ENCODE measurements around the gene GNG11. TPM values are rescaled to one million over a fixed set of nuclear protein-coding genes. Genes with fewer than 3 reads are reported as not detected.

GNG11 gene
- total and polyA plus RNA-seq, 10 of the 15 experiments (the other 5 are each of a cell fraction or from before 2014, with no cell fraction given) = 0.15 to 2.4 (median 0.84) TPM

DNA sequence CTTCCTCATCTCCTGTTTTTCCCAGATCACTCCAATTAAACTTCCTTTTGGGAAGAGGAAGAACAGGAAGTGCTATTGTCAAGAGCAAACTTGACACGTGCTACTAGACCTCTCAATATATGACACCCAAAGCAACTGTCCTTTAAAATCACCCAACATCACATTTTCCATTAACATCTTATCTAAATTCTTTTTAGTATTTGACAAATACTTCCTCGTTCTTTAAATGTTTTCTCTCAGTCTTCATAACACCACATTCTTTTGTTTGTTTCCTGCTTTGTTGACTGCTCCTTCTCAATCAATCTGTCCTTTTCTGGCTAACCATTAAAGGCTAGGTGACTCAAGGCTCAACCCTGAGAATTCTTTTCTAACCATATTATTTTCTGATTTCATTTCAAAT lies 23.9 kb upstream of the GNG11 start:
- Histone ChIP-seq H2AFZ (ENCODE audit: control insufficient read depth, low read depth, low read length) (no peak overlapping the region), H3K9me3 (replicated peaks; ENCODE audit: control insufficient read depth, insufficient read depth, low read length) (no peaks in the 10 kb centered on the region), H3K27ac (ENCODE audit: control insufficient read depth, insufficient read depth) (no peak overlapping the region), H4K20me1 (ENCODE audit: control insufficient read depth, insufficient read depth) (no peaks in the 10 kb centered on the region), H3K4me3 (no peak overlapping the region), H3K79me2 (ENCODE audit: control insufficient read depth, insufficient read depth, low read length) (no peaks in the 10 kb centered on the region), H3K36me3 (ENCODE audit: control insufficient read depth in 2 of 2, insufficient read depth in 2 of 2, low read length in 1 of 2) (no peaks in the 10 kb centered on the region), H3K27me3 (replicated peaks in 1 of 2; ENCODE audit: control insufficient read depth in 2 of 2, insufficient read depth in 2 of 2, low read length in 1 of 2) (no peaks in the 10 kb centered on the region; a peak in 2 of 4 replicates), H3K4me1 (ENCODE audit: control insufficient read depth, insufficient read depth, low read length) (no peaks in the 10 kb centered on the region), H3K9ac (ENCODE audit: control insufficient read depth, insufficient read depth, low read length) (no peak overlapping the region), H3K4me2 (ENCODE audit: control insufficient read depth, insufficient read depth) (no peak overlapping the region)
- no TSS peak for BruUV-seq (replicated peaks)
- FAIRE-seq (no peak), DNase-seq (ENCODE audit: low read depth, low spot score) (no peak), ATAC-seq (no peak)
- ChIA-PET POLR2A (no interaction called here), CTCF (interaction anchor here (1.3 to 7.1 kb wide), 4 partner anchors 9 to 190 kb away, joined by 4 to 172 read pairs (median 6); no protein-coding TSS in a partner anchor), RAD21 (ENCODE audit: unreplicated experiment) (interaction anchor here (1.5 kb wide), 1 partner anchor 158 kb away, joined by 3 read pairs; no protein-coding TSS in a partner anchor), SMC1A (ENCODE audit: uncharacterized antibody, unreplicated experiment) (interaction anchor here (4.4 kb wide), 1 partner anchor 12 kb away, joined by 19 read pairs; no protein-coding TSS in a partner anchor)
- TF ChIP-seq SREBF2 (IDR thresholded peaks at IDR 0.05; ENCODE audit: low read length) (no peak), CHD4 (IDR thresholded peaks at IDR 0.05) (no peak), PAX5 (IDR thresholded peaks at IDR 0.05; ENCODE audit: borderline replicate concordance, low read depth, low read length) (no peak)
- TF ChIP-seq, protein P1, sequence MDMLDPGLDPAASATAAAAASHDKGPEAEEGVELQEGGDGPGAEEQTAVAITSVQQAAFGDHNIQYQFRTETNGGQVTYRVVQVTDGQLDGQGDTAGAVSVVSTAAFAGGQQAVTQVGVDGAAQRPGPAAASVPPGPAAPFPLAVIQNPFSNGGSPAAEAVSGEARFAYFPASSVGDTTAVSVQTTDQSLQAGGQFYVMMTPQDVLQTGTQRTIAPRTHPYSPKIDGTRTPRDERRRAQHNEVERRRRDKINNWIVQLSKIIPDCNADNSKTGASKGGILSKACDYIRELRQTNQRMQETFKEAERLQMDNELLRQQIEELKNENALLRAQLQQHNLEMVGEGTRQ (IDR thresholded peaks at IDR 0.05; ENCODE audit: borderline replicate concordance, low read depth, low read length) = no peak
- WGBS (ENCODE audit: insufficient coverage, insufficient replicate concordance, low lambda C conversion rate, missing lambda C conversion rate) = 39% methylated on average over 2 of the region's 2 CpGs
- intact Hi-C loops (cut with micrococcal nuclease; ENCODE audit: unreplicated experiment) = no loop called here
- in situ Hi-C loops (cut with MboI) = no loop called here

DNA sequence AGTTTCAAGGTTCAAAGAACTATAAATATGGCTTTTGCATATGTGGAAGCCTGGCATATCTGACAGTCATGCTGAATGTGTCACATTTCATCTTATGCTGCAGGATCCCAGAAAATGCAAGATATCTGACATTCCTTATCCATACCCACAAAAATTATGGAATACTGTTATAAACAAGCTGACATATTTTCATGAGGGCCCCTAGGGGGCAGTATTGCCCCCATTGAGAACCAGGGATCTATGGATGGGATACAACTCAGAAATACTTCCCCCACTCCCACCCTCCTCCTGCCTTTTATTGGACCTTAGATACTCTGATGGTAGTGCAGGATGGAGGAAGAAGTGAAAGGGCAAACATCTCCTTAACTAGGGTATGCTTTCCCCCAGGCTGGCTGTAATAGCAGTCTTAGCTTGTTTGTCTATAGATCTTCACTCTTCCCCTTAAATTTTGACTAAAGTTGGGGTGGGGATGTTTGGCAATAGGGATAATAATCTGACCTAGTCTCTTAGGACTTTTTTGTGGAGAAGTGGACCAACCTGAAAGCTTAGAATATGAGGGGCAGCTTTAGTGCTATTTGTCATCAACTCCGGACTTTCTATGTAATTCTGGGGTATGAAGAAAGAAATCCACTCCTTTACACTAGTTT lies 18.6 kb upstream of the GNG11 start:
- BruUV-seq (replicated peaks) = no TSS peak
- ChIA-PET SMC1A (ENCODE audit: uncharacterized antibody, unreplicated experiment) (interaction anchor here (0.8 to 6.4 kb wide), 18 partner anchors 54 to 533 kb away, joined by 3 to 113 read pairs (median 4); partner anchors contain the start of gene COL1A2), RAD21 (ENCODE audit: unreplicated experiment) (interaction anchor here (0.5 to 3.8 kb wide), 16 partner anchors 10 to 492 kb away, joined by 3 to 65 read pairs (median 3); partner anchors contain the start of gene COL1A2), POLR2A (no interaction called here), CTCF (interaction anchor here (0.7 to 7.1 kb wide), 40 partner anchors 9 to 1202 kb away, joined by 3 to 172 read pairs (median 5); partner anchors contain the start of genes COL1A2, GNG11 and TFPI2)
- Histone ChIP-seq H3K4me3 (no peak overlapping the region), H3K27ac (ENCODE audit: control insufficient read depth, insufficient read depth) (no peak overlapping the region), H3K4me1 (ENCODE audit: control insufficient read depth, insufficient read depth, low read length) (no peaks in the 10 kb centered on the region), H3K4me2 (ENCODE audit: control insufficient read depth, insufficient read depth) (no peak overlapping the region), H3K36me3 (ENCODE audit: control insufficient read depth in 2 of 2, insufficient read depth in 2 of 2, low read length in 1 of 2) (no peaks in the 10 kb centered on the region), H3K27me3 (replicated peaks in 1 of 2; ENCODE audit: control insufficient read depth in 2 of 2, insufficient read depth in 2 of 2, low read length in 1 of 2) (no peaks in the 10 kb centered on the region), H3K79me2 (ENCODE audit: control insufficient read depth, insufficient read depth, low read length) (no peaks in the 10 kb centered on the region), H4K20me1 (ENCODE audit: control insufficient read depth, insufficient read depth) (no peaks in the 10 kb centered on the region), H3K9me3 (replicated peaks; ENCODE audit: control insufficient read depth, insufficient read depth, low read length) (no peaks in the 10 kb centered on the region), H2AFZ (ENCODE audit: control insufficient read depth, low read depth, low read length) (no peak overlapping the region), H3K9ac (ENCODE audit: control insufficient read depth, insufficient read depth, low read length) (no peak overlapping the region)
- DNase-seq (ENCODE audit: low read depth, low spot score) = no peak
- intact Hi-C loops (cut with micrococcal nuclease; ENCODE audit: unreplicated experiment) = loop anchor here (1.0 to 5.0 kb wide), 4 partner anchors 184 to 492 kb away; partner anchors contain the start of gene COL1A2
- in situ Hi-C loops (cut with MboI) = loop anchor here (5.0 kb wide), 1 partner anchor 184 kb away; no protein-coding TSS in a partner anchor
- 88% methylated on average over 1 of the region's 1 CpG for WGBS (ENCODE audit: insufficient coverage, insufficient replicate concordance, low lambda C conversion rate, missing lambda C conversion rate)
- FAIRE-seq = no peak
- ATAC-seq = peak; percentile 56
- TF ChIP-seq, protein P2, sequence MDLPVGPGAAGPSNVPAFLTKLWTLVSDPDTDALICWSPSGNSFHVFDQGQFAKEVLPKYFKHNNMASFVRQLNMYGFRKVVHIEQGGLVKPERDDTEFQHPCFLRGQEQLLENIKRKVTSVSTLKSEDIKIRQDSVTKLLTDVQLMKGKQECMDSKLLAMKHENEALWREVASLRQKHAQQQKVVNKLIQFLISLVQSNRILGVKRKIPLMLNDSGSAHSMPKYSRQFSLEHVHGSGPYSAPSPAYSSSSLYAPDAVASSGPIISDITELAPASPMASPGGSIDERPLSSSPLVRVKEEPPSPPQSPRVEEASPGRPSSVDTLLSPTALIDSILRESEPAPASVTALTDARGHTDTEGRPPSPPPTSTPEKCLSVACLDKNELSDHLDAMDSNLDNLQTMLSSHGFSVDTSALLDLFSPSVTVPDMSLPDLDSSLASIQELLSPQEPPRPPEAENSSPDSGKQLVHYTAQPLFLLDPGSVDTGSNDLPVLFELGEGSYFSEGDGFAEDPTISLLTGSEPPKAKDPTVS (IDR thresholded peaks at IDR 0.05; ENCODE audit: low read depth, low read length) = no peak
- TF ChIP-seq RAD21 (IDR thresholded peaks at IDR 0.05; ENCODE audit: insufficient read depth, low read depth, low read length) = peak; percentile 86
- TF ChIP-seq SMC3 (IDR thresholded peaks at IDR 0.05; ENCODE audit: borderline replicate concordance, low read length) = peak; percentile 80; the same call in 1 of the 2 replicates
- no peak for TF ChIP-seq RAD51 (IDR thresholded peaks at IDR 0.05)
- no peak for TF ChIP-seq STAT1 (conservative IDR thresholded peaks at IDR 0.05)
- peak; percentile 25 to 61; a peak in 3 of 4 replicates for TF ChIP-seq IKZF2 (IDR thresholded peaks at IDR 0.05)
- TF ChIP-seq, protein P3, sequence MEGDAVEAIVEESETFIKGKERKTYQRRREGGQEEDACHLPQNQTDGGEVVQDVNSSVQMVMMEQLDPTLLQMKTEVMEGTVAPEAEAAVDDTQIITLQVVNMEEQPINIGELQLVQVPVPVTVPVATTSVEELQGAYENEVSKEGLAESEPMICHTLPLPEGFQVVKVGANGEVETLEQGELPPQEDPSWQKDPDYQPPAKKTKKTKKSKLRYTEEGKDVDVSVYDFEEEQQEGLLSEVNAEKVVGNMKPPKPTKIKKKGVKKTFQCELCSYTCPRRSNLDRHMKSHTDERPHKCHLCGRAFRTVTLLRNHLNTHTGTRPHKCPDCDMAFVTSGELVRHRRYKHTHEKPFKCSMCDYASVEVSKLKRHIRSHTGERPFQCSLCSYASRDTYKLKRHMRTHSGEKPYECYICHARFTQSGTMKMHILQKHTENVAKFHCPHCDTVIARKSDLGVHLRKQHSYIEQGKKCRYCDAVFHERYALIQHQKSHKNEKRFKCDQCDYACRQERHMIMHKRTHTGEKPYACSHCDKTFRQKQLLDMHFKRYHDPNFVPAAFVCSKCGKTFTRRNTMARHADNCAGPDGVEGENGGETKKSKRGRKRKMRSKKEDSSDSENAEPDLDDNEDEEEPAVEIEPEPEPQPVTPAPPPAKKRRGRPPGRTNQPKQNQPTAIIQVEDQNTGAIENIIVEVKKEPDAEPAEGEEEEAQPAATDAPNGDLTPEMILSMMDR (IDR thresholded peaks at IDR 0.05 in 2 of 3, conservative IDR thresholded peaks at IDR 0.05 in 1 of 3; ENCODE audit: control insufficient read depth in 2 of 3, extremely low read depth in 1 of 3, insufficient read depth in 1 of 3, low read depth in 3 of 3, low read length in 3 of 3) = peak; percentile 66 to 72 (median 69)
- TF ChIP-seq IKZF1 (conservative IDR thresholded peaks at IDR 0.05) = peak; percentile 58; the same call in 1 of the 2 replicates

Data from GM12878 (cell line).